OCI-LY7 (cell line): ENCODE results near the gene UBA3. TPM values are rescaled to one million over a fixed set of nuclear protein-coding genes. Genes with fewer than 3 reads are reported as not detected.
A peak's percentile ranks its signal among the peaks of the same experiment; 100 is the strongest.

ENCODE experiments used
- Bru-seq: library from RNA; stranded (reverse); fragments of 400-500 nt; gene quantifications from one replicate; lab custom pipeline; 2021; lab: Mats Ljungman, UMichigan
- BruChase-seq, 2 experiments: library from RNA; stranded (reverse); fragments of 400-500 nt; gene quantifications; one replicate each; lab custom pipeline; 2021; lab: Mats Ljungman, UMichigan
- BruUV-seq: library from RNA; stranded (reverse); fragments of 400-500 nt; replicated peaks from 2 replicates; lab custom pipeline; 2021; lab: Mats Ljungman, UMichigan
- CTCF ChIA-PET: fragments of 300-600 bp; sonication (Branson Sonifier 250); formaldehyde crosslinking; loops from one replicate; lab custom pipeline; 2022; ENCODE audit warnings: antibody characterized with exemption; ENCODE audit not compliant: unreplicated experiment; lab: Charles Lee
- POLR2A ChIA-PET: fragments of 300-600 bp; sonication (Branson Sonifier 250); formaldehyde crosslinking; loops from one replicate; lab custom pipeline; 2022; ENCODE audit warnings: antibody characterized with exemption; lab: Charles Lee
- DNase-seq: peaks from one replicate; pipeline ENCODE4 v3.0.0-alpha.2; 2015; ENCODE audit warnings: low spot score
- H2AFZ ChIP-seq: fragments of 200-600 bp; sonication (generic), shearing (Covaris generic); 2 replicates; pipeline ENCODE4 v1.6.1; 2014; ENCODE audit warnings: mild to moderate bottlenecking, antibody characterized with exemption, low read length, moderate library complexity
- H3K27ac ChIP-seq: fragments of 200-600 bp; sonication (generic); 2 replicates; pipeline ENCODE4 v1.5.1; 2014; ENCODE audit warnings: mixed run types, low read depth, mild to moderate bottlenecking, moderate library complexity, low read length, inconsistent platforms; ENCODE audit not compliant: poor library complexity, severe bottlenecking
- H3K36me3 ChIP-seq: fragments of 200-600 bp; sonication (generic); 2 replicates; pipeline ENCODE4 v1.6.1; 2014; ENCODE audit warnings: mild to moderate bottlenecking, antibody characterized with exemption, low read length, moderate library complexity, mixed read lengths; ENCODE audit not compliant: insufficient read depth
- H3K4me1 ChIP-seq: fragments of 200-600 bp; sonication (generic); 2 replicates; pipeline ENCODE4 v1.5.1; 2014; ENCODE audit warnings: mild to moderate bottlenecking, low read length; ENCODE audit not compliant: insufficient read depth, poor library complexity, severe bottlenecking
- H3K4me2 ChIP-seq: fragments of 200-600 bp; sonication (generic); 2 replicates; pipeline ENCODE4 v1.6.1; 2014; ENCODE audit warnings: mild to moderate bottlenecking, low read length
- H3K4me3 ChIP-seq: fragments of 200-600 bp; sonication (generic); 2 replicates; pipeline ENCODE4 v1.5.1; 2014; ENCODE audit warnings: mild to moderate bottlenecking, low read depth, low read length; ENCODE audit not compliant: poor library complexity, severe bottlenecking
- H3K79me2 ChIP-seq: fragments of 200-600 bp; sonication (generic); 2 replicates; pipeline ENCODE4 v1.6.1; 2016; ENCODE audit warnings: low read depth, mild to moderate bottlenecking, low read length, moderate library complexity, mixed read lengths; ENCODE audit not compliant: insufficient read depth
- H3K9me2 ChIP-seq: fragments of 200-600 bp; sonication (generic); 2 replicates; pipeline ENCODE4 v1.6.1; 2016; ENCODE audit warnings: mild to moderate bottlenecking, low read length, mixed read lengths; ENCODE audit not compliant: insufficient read depth
- H3K9me3 ChIP-seq: fragments of 200-600 bp; sonication (generic); 2 replicates; pipeline ENCODE4 v1.6.1; 2014; ENCODE audit warnings: mild to moderate bottlenecking, mixed run types, low read length, mixed read lengths
- H4K20me1 ChIP-seq: fragments of 200-600 bp; sonication (generic); 2 replicates; pipeline ENCODE4 v1.6.1; 2014; ENCODE audit warnings: mild to moderate bottlenecking, antibody characterized with exemption, low read length, moderate library complexity, mixed read lengths; ENCODE audit not compliant: insufficient read depth
- EZH2phosphoT487 ChIP-seq: fragments of 200-600 bp; sonication (generic); IDR thresholded peaks from 2 replicates; pipeline ENCODE4 v1.6.1; 2018; ENCODE audit warnings: low read depth, borderline replicate concordance, mild to moderate bottlenecking, mixed run types, antibody characterized with exemption, low read length, moderate library complexity, mixed read lengths
- intact Hi-C: fragments of 100-400 bp; cut with micrococcal nuclease; formaldehyde crosslinking; loops from one replicate; pipeline ENCODE4 v1.10.0; 2022; ENCODE audit not compliant: unreplicated experiment
- long read RNA-seq: library from polyadenylated mRNA; stranded (forward); transcript quantifications from one replicate; pipeline ENCODE4 v2.0.0, GENCODE V29; 2022
- total RNA-seq, 2 experiments: library from RNA; depleted of rRNA in 1 of 2; stranded (reverse); fragments of >200 nt in 1 of 2; shearing (Covaris generic) in 1 of 2; gene quantifications; 2 replicates each; pipeline ENCODE4 v1.2.3, GENCODE V29; 2014 to 2022
- TF ChIP-seq, protein P1 (sequence below): fragments of 200-600 bp; sonication (generic); conservative IDR thresholded peaks from 2 replicates; pipeline ENCODE4 v1.5.1; 2014; ENCODE audit warnings: mild to moderate bottlenecking, antibody characterized with exemption, low read length, moderate library complexity, mixed read lengths

The UBA3 gene
- total RNA-seq (2014; rRNA removed; shearing (Covaris generic)) (66.5 and 78.8 TPM in 2 replicates), total RNA-seq (2022) (70.2 and 70.8 TPM in 2 replicates), Bru-seq, nascent RNA (percentile 91 among the genes with signal in this experiment), BruChase-seq, experiment 1, labeled RNA remaining after a 6-hour chase (percentile 92 among the genes with signal in this experiment), BruChase-seq, experiment 2, labeled RNA remaining after a 2-hour chase (percentile 94 among the genes with signal in this experiment)
- long read RNA-seq, transcript UBA3-206 (2 exons, 431 nt) = minor isoform, 11 of 145 reads
- long read RNA-seq, transcript UBA3-202 (18 exons, 2,154 nt) = major isoform, 83 of 145 reads
- long read RNA-seq, transcript UBA3-201 (17 exons, 2,112 nt) = minor isoform, 7 of 145 reads
- long read RNA-seq, partial matches to known transcripts = 7 of 145 reads
- long read RNA-seq, other reads (novel, unspliced or antisense) = 32 of 145 reads

DNA sequence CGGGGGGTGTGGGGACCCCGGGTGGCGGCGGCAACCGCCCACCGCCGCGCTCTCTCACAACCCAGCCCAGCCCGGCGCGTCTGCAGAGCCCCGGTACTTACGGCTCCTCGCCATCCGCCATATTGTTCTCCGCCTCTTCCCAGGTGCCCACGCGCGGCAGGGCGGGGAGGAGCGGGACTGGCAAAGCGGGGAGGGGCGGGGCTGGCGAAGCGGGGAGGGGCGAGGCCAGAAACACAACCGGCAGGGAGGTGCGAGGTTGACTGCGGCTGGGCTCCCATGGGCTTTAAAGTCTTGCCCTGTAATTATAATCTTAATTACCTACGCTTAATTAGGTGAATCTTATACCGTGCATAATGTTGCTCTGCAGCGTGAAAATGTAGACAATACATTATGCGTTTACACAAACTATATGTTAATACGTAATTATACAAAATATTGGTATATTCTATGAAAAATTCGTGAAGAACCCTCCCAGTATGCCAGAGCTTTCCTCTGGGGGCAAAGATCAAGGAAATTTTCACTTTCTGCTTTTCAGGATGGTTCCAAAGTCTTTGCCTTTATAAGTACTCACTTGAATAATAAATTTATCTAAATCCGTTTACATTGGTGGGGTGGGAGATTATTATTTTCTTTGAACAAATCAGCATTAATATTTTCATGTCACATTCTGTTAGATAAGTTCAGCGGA lies at the start of gene UBA3:
Gene UBA3 (minus strand): TSS at position 133 of the 688 bp plus-strand sequence. CDS start 12 bp downstream, at position 121.
- Histone ChIP-seq H3K4me3 (peak within 1 kb of the TSS; percentile 99), H3K27ac (peak within 1 kb of the TSS; percentile 77), H3K79me2 (peaks cover 48% of the 10 kb centered on the region), H4K20me1 (peaks cover 5% of the 10 kb centered on the region; the same call in 1 of the 2 replicates), H3K9me2 (no peaks in the 10 kb centered on the region), H3K4me1 (peaks cover 64% of the 10 kb centered on the region), H3K9me3 (no peaks in the 10 kb centered on the region), H2AFZ (peak within 1 kb of the TSS; percentile 50; the same call in 1 of the 2 replicates), H3K36me3 (peaks cover 27% of the 10 kb centered on the region), H3K4me2 (peak within 1 kb of the TSS; percentile 91)
- CTCF ChIA-PET = no interaction called here
- no TSS peak for BruUV-seq
- POLR2A ChIA-PET = interaction anchor here (0.6 to 7.5 kb wide), 5 partner anchors 11 to 51 kb away, joined by 3 to 49 read pairs (median 12); partner anchors contain the start of gene TMF1
- peak; percentile 90 for DNase-seq
- TF ChIP-seq, protein P1, sequence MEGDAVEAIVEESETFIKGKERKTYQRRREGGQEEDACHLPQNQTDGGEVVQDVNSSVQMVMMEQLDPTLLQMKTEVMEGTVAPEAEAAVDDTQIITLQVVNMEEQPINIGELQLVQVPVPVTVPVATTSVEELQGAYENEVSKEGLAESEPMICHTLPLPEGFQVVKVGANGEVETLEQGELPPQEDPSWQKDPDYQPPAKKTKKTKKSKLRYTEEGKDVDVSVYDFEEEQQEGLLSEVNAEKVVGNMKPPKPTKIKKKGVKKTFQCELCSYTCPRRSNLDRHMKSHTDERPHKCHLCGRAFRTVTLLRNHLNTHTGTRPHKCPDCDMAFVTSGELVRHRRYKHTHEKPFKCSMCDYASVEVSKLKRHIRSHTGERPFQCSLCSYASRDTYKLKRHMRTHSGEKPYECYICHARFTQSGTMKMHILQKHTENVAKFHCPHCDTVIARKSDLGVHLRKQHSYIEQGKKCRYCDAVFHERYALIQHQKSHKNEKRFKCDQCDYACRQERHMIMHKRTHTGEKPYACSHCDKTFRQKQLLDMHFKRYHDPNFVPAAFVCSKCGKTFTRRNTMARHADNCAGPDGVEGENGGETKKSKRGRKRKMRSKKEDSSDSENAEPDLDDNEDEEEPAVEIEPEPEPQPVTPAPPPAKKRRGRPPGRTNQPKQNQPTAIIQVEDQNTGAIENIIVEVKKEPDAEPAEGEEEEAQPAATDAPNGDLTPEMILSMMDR = no peak
- no peak for TF ChIP-seq EZH2phosphoT487
- intact Hi-C loops = loop anchor here (1.0 kb wide), 1 partner anchor 29 kb away; no protein-coding TSS in a partner anchor

DNA sequence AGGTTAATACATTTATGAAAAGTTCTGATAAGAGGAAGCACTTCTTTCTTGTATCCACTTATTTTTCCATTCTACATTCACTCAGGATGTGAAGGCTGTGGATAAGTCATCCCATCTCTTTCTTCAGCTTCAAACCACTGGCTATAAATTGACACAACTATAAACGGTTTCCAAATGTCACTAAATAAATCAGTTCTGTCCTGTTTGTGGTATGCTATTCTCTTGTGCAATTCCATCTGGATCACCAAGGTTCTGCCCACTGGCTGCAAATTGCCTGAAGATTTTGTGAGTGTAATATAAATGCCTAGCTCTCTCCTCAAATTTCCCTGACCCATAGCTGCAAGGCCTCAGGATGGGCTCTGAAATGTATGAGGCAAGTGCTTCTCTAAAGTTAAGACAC lies 49.4 kb upstream of the UBA3 start:
- intact Hi-C loops = no loop called here
- TF ChIP-seq EZH2phosphoT487 = no peak
- TF ChIP-seq, protein P1 = no peak
- Histone ChIP-seq H3K9me2 (no peaks in the 10 kb centered on the region), H3K4me2 (no peak overlapping the region), H3K36me3 (no peaks in the 10 kb centered on the region), H4K20me1 (no peaks in the 10 kb centered on the region), H3K79me2 (no peaks in the 10 kb centered on the region), H3K4me1 (no peaks in the 10 kb centered on the region), H3K27ac (no peak overlapping the region), H3K9me3 (no peaks in the 10 kb centered on the region), H2AFZ (no peak overlapping the region), H3K4me3 (no peak overlapping the region)
- BruUV-seq = no TSS peak
- CTCF ChIA-PET = no interaction called here
- no peak for DNase-seq
- POLR2A ChIA-PET = no interaction called here
